ENCODE results near the gene SPINK13.

SPINK13 gene

DNA sequence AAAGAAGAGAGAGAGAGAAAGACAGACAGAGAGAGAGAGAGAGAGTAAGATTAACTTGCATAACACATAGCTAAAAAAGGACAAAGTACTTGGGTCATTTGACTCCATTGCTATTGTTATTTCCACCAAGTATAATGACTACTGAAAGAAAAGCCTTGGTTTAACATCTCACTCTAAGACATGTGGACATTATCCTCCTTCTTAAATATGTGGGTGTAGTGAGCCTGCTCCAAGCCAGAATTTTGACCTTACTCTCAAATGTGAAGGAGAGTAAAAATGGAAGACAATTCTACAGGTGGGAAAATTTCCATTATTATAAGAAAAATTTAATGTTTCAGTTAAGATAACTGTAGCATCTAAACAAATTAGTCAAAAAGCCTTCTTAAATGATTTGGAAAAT lies 38.8 kb upstream of the SPINK13 start:
- H3K18ac ChIP-seq (ENCODE audit: low read length), result no peak overlapping the region
- H3K4ac ChIP-seq (ENCODE audit: low read length), result no peak overlapping the region
- no peaks in the 10 kb centered on the region for H3K9me3 ChIP-seq (replicated peaks in 1 of 2; ENCODE audit: control insufficient read depth in 2 of 2, insufficient read depth in 1 of 2, low read depth in 1 of 2, low read length in 2 of 2)
- H3K27ac ChIP-seq (replicated peaks; ENCODE audit: low read length), result no peak overlapping the region
- no peak overlapping the region for H2BK120ac ChIP-seq (ENCODE audit: low read depth, low read length)
- no peak overlapping the region for H3K14ac ChIP-seq (ENCODE audit: low read length)
- H3K27me3 ChIP-seq (ENCODE audit: control insufficient read depth in 3 of 3, insufficient read depth in 3 of 3, low read depth in 1 of 3, low read length in 3 of 3), result no peaks in the 10 kb centered on the region
- H3K36me3 ChIP-seq (replicated peaks in 1 of 2; ENCODE audit: control insufficient read depth in 2 of 2, insufficient read depth in 2 of 2, low read length in 2 of 2), result no peaks in the 10 kb centered on the region
- H3K23ac ChIP-seq (ENCODE audit: low read depth, low read length, poor library complexity), result no peak overlapping the region
- no peak overlapping the region for H3K4me3 ChIP-seq (ENCODE audit: low read length in 2 of 2)
- H4K91ac ChIP-seq (ENCODE audit: low read depth, low read length, poor library complexity), result no peak overlapping the region
- no peak overlapping the region for H2AK5ac ChIP-seq (ENCODE audit: low read depth, low read length)
- no peak overlapping the region for H2AFZ ChIP-seq (ENCODE audit: low read length)
- H4K8ac ChIP-seq (ENCODE audit: low read depth, low read length), result no peak overlapping the region
- no peak overlapping the region for H3K9ac ChIP-seq (ENCODE audit: low read depth, low read length, poor library complexity)
- no peak overlapping the region for H3K4me2 ChIP-seq (ENCODE audit: insufficient read depth, low read length, poor library complexity, severe bottlenecking)
- no peak overlapping the region for H2BK5ac ChIP-seq (ENCODE audit: low read length)
- H3K4me1 ChIP-seq (ENCODE audit: control insufficient read depth in 2 of 2, insufficient read depth in 1 of 2, low read depth in 1 of 2, low read length in 2 of 2), result no peaks in the 10 kb centered on the region
- DNase-seq (ENCODE audit: low spot score), result no peak
- H3K79me1 ChIP-seq (ENCODE audit: low read depth, low read length), result no peaks in the 10 kb centered on the region
- H2BK12ac ChIP-seq (ENCODE audit: low read length), result no peak overlapping the region
- no peak overlapping the region for H2BK15ac ChIP-seq (ENCODE audit: low read length)

DNA sequence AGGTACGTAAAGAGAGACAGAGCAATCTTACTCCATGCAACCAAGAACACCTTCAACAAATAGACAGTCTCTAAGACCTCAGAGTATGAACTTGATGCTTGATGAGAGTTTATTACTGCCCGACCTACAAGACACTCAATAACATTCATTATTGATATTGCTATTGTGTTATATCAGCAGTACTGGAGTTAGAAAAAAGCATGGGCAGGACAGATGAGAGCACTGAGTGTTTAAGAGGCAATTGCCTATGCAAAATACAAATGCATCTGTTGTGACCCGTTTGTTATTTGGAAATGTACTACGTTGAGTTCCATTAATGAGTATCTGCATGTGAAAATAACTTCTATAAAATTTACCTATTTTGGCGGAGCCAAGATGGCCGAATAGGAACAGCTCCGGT lies 38.4 kb upstream of the SPINK13 start:
- H2BK15ac ChIP-seq (ENCODE audit: low read length), result no peak overlapping the region
- no peak overlapping the region for H3K4me3 ChIP-seq (ENCODE audit: low read length in 2 of 2)
- no peaks in the 10 kb centered on the region for H3K9me3 ChIP-seq (replicated peaks in 1 of 2; ENCODE audit: control insufficient read depth in 2 of 2, insufficient read depth in 1 of 2, low read depth in 1 of 2, low read length in 2 of 2)
- H2AK5ac ChIP-seq (ENCODE audit: low read depth, low read length), result no peak overlapping the region
- no peak overlapping the region for H3K4me2 ChIP-seq (ENCODE audit: insufficient read depth, low read length, poor library complexity, severe bottlenecking)
- H2AFZ ChIP-seq (ENCODE audit: low read length), result peak overlapping the region; percentile 19
- no peak overlapping the region for H4K8ac ChIP-seq (ENCODE audit: low read depth, low read length)
- no peak overlapping the region for H3K14ac ChIP-seq (ENCODE audit: low read length)
- no peak overlapping the region for H3K23ac ChIP-seq (ENCODE audit: low read depth, low read length, poor library complexity)
- H3K36me3 ChIP-seq (replicated peaks in 1 of 2; ENCODE audit: control insufficient read depth in 2 of 2, insufficient read depth in 2 of 2, low read length in 2 of 2), result no peaks in the 10 kb centered on the region
- no peak for DNase-seq (ENCODE audit: low spot score)
- no peak overlapping the region for H3K9ac ChIP-seq (ENCODE audit: low read depth, low read length, poor library complexity)
- H4K91ac ChIP-seq (ENCODE audit: low read depth, low read length, poor library complexity), result no peak overlapping the region
- H2BK12ac ChIP-seq (ENCODE audit: low read length), result no peak overlapping the region
- H3K18ac ChIP-seq (ENCODE audit: low read length), result no peak overlapping the region
- H3K79me1 ChIP-seq (ENCODE audit: low read depth, low read length), result no peaks in the 10 kb centered on the region
- WGBS, 2 donors (ENCODE audit: extremely low coverage in 2 of 2, insufficient read length in 2 of 2, insufficient replicate concordance in 1 of 2), result no CpG with 5 or more reads among the region's 7 CpGs
- no peak overlapping the region for H3K4ac ChIP-seq (ENCODE audit: low read length)
- H2BK120ac ChIP-seq (ENCODE audit: low read depth, low read length), result no peak overlapping the region
- H3K27me3 ChIP-seq (ENCODE audit: control insufficient read depth in 3 of 3, insufficient read depth in 3 of 3, low read depth in 1 of 3, low read length in 3 of 3), result no peaks in the 10 kb centered on the region
- H2BK5ac ChIP-seq (ENCODE audit: low read length), result no peak overlapping the region
- no peak overlapping the region for H3K27ac ChIP-seq (replicated peaks; ENCODE audit: low read length)
- no peaks in the 10 kb centered on the region for H3K4me1 ChIP-seq (ENCODE audit: control insufficient read depth in 2 of 2, insufficient read depth in 1 of 2, low read depth in 1 of 2, low read length in 2 of 2)

DNA sequence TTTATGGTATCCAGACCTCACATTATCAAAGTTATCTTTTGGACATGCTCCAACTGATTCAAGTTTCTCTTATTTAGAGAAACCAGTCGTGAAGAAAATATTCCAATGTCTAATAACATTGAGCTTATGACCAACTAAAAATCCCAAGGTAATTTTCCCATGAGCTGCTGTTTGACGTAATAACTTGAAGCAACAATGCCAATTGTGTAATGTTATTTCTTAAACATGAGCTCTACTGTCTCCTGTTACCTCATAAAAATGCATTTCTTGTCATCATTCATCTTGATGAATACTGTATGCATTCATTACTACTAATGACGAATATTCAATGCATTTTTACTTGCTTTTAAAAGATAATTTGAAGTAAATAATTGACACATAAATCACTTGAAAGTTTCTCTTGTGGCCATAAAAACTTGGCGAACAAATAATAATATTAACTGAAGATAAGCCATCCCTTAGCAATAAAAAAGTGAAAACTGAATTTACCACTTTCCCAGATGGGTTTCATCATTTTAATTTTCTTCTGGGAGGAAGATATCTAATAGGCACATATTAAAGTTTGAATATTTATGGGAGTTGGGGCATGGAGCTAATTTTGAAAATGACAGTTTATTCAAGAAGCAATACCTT lies 30.7 kb upstream of the SPINK13 start:
- H3K14ac ChIP-seq (ENCODE audit: low read length), result no peak overlapping the region
- H3K18ac ChIP-seq (ENCODE audit: low read length), result no peak overlapping the region
- WGBS, 2 donors (ENCODE audit: extremely low coverage in 2 of 2, insufficient read length in 2 of 2, insufficient replicate concordance in 1 of 2), result no CpG with 5 or more reads among the region's 4 CpGs
- no peak overlapping the region for H2AK5ac ChIP-seq (ENCODE audit: low read depth, low read length)
- no peaks in the 10 kb centered on the region for H3K27me3 ChIP-seq (ENCODE audit: control insufficient read depth in 3 of 3, insufficient read depth in 3 of 3, low read depth in 1 of 3, low read length in 3 of 3)
- no peak overlapping the region for H4K91ac ChIP-seq (ENCODE audit: low read depth, low read length, poor library complexity)
- H2BK15ac ChIP-seq (ENCODE audit: low read length), result no peak overlapping the region
- DNase-seq (ENCODE audit: low spot score), result no peak
- H4K8ac ChIP-seq (ENCODE audit: low read depth, low read length), result no peak overlapping the region
- H2AFZ ChIP-seq (ENCODE audit: low read length), result no peak overlapping the region
- H3K4ac ChIP-seq (ENCODE audit: low read length), result no peak overlapping the region
- H3K4me1 ChIP-seq (ENCODE audit: control insufficient read depth in 2 of 2, insufficient read depth in 1 of 2, low read depth in 1 of 2, low read length in 2 of 2), result no peaks in the 10 kb centered on the region
- no peaks in the 10 kb centered on the region for H3K79me1 ChIP-seq (ENCODE audit: low read depth, low read length)
- no peaks in the 10 kb centered on the region for H3K36me3 ChIP-seq (replicated peaks in 1 of 2; ENCODE audit: control insufficient read depth in 2 of 2, insufficient read depth in 2 of 2, low read length in 2 of 2)
- H3K4me3 ChIP-seq (ENCODE audit: low read length in 2 of 2), result no peak overlapping the region
- H3K9me3 ChIP-seq (replicated peaks in 1 of 2; ENCODE audit: control insufficient read depth in 2 of 2, insufficient read depth in 1 of 2, low read depth in 1 of 2, low read length in 2 of 2), result no peaks in the 10 kb centered on the region
- H2BK120ac ChIP-seq (ENCODE audit: low read depth, low read length), result no peak overlapping the region
- H2BK5ac ChIP-seq (ENCODE audit: low read length), result no peak overlapping the region
- no peak overlapping the region for H3K23ac ChIP-seq (ENCODE audit: low read depth, low read length, poor library complexity)
- no peak overlapping the region for H2BK12ac ChIP-seq (ENCODE audit: low read length)
- no peak overlapping the region for H3K4me2 ChIP-seq (ENCODE audit: insufficient read depth, low read length, poor library complexity, severe bottlenecking)
- no peak overlapping the region for H3K27ac ChIP-seq (replicated peaks; ENCODE audit: low read length)
- H3K9ac ChIP-seq (ENCODE audit: low read depth, low read length, poor library complexity), result no peak overlapping the region

DNA sequence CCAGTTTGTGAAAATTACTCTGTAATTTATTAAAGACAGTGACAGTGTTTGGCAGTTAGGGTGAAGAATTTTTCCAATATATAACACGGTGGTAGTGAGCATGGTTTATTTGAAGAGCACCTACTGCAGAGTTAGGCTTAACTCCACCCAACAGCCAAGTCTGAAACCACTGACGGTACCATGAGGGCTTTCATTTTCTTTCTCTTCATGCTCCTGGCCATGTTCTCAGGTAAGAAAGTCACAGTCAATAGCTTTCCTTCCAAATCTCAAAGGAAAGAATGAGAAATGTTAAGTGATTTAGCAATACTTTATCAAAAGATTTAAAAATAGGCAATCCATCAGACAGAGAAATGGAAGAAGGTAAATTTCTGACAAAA lies 30.2 kb upstream of the SPINK13 start, which contains the start of gene MARCOL:
Gene MARCOL, plus strand, starts transcription at position 108 of the 377 bp plus-strand sequence. Its CDS starts 73 bp downstream, at position 181.
- H3K9ac ChIP-seq (ENCODE audit: low read depth, low read length, poor library complexity), result no peak within 1 kb of the TSS
- no peak within 1 kb of the TSS for H3K18ac ChIP-seq (ENCODE audit: low read length)
- no peak within 1 kb of the TSS for H3K4me2 ChIP-seq (ENCODE audit: insufficient read depth, low read length, poor library complexity, severe bottlenecking)
- no peak within 1 kb of the TSS for H4K91ac ChIP-seq (ENCODE audit: low read depth, low read length, poor library complexity)
- H3K4me3 ChIP-seq (ENCODE audit: low read length in 2 of 2), result no peak within 1 kb of the TSS
- peaks cover 0 to 2% (median 0%) of the 10 kb centered on the region in 3 experiments for H3K27me3 ChIP-seq (ENCODE audit: control insufficient read depth in 3 of 3, insufficient read depth in 3 of 3, low read depth in 1 of 3, low read length in 3 of 3)
- no peak within 1 kb of the TSS for H2BK120ac ChIP-seq (ENCODE audit: low read depth, low read length)
- no peak within 1 kb of the TSS for H3K23ac ChIP-seq (ENCODE audit: low read depth, low read length, poor library complexity)
- H3K4ac ChIP-seq (ENCODE audit: low read length), result no peak within 1 kb of the TSS
- no peaks in the 10 kb centered on the region for H3K36me3 ChIP-seq (replicated peaks in 1 of 2; ENCODE audit: control insufficient read depth in 2 of 2, insufficient read depth in 2 of 2, low read length in 2 of 2)
- H3K9me3 ChIP-seq (replicated peaks in 1 of 2; ENCODE audit: control insufficient read depth in 2 of 2, insufficient read depth in 1 of 2, low read depth in 1 of 2, low read length in 2 of 2), result no peaks in the 10 kb centered on the region
- H2AK5ac ChIP-seq (ENCODE audit: low read depth, low read length), result no peak within 1 kb of the TSS
- no peak within 1 kb of the TSS for H3K14ac ChIP-seq (ENCODE audit: low read length)
- no CpG with 5 or more reads among the region's 2 CpGs for WGBS, 2 donors (ENCODE audit: extremely low coverage in 2 of 2, insufficient read length in 2 of 2, insufficient replicate concordance in 1 of 2)
- H2AFZ ChIP-seq (ENCODE audit: low read length), result no peak within 1 kb of the TSS
- no peak within 1 kb of the TSS for H2BK15ac ChIP-seq (ENCODE audit: low read length)
- H3K79me1 ChIP-seq (ENCODE audit: low read depth, low read length), result no peaks in the 10 kb centered on the region
- H3K27ac ChIP-seq (replicated peaks; ENCODE audit: low read length), result no peak within 1 kb of the TSS
- no peak within 1 kb of the TSS for H4K8ac ChIP-seq (ENCODE audit: low read depth, low read length)
- H2BK5ac ChIP-seq (ENCODE audit: low read length), result no peak within 1 kb of the TSS
- DNase-seq (ENCODE audit: low spot score), result no peak
- no peaks in the 10 kb centered on the region for H3K4me1 ChIP-seq (ENCODE audit: control insufficient read depth in 2 of 2, insufficient read depth in 1 of 2, low read depth in 1 of 2, low read length in 2 of 2)
- no peak within 1 kb of the TSS for H2BK12ac ChIP-seq (ENCODE audit: low read length)

All from neuronal stem cell (in vitro differentiated cells).